ELF-1 (cell line): Measurements from ENCODE around the gene RARRES2.
"Not testable (repeated sequence)": the region's sequence is repeated elsewhere in the genome, so short reads cannot be mapped to it uniquely, and the experiment has no call there.

Experiments used
- DNase-seq: peaks from one replicate; pipeline ENCODE4 v3.0.0-alpha.2; 2016; ENCODE audit warnings: low read depth, low spot score

Gene RARRES2

DNA sequence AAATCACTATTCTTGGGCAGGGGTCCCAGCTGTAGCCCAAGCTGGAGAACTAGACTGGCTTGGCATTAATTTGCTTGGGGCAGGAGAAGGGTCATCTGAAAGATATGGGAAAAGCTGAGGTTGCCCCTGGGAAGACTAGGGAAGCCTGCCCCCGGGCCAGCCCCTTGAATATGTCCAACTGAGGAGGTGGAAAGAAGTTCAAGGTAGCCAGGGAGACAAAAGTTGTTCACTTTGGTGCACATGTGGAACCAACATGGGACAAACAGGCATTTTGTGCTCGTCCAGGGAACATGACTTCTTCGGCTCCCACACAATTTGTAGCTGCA lies 19.7 kb downstream of the RARRES2 start:
- no peak for DNase-seq

DNA sequence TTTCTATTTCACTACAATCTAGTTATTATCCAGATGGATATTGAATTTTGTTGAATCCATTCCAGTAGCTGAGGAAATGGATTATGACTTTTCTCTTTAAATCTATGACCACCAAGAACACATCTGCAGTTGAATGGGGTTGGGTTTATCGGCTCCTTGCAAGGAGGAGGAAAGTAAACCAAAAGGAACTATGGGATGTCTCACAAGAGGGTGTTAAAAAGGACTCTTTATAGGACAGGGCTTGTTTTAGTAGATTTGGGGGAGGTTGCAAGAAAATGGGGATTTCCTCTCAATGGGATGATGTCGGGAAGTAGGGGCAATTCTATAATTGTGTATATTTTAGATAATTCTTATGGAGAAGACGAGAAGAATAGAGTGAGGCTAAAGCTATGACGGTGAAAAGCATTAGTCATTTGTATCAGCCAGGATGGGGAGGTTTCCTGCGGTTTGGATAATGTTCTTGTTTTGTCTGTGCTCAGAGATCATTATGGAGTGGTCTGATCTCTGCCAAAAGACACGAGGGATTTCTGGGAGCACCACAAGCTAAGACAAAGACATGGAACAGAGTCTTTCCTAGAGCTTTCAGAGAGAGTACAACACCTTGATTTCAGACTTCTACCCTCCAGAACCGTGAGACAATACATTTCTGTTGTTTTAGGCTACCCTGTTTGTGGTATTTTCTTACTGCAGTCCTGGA lies 23.5 kb downstream of the RARRES2 start:
- no peak for DNase-seq

DNA sequence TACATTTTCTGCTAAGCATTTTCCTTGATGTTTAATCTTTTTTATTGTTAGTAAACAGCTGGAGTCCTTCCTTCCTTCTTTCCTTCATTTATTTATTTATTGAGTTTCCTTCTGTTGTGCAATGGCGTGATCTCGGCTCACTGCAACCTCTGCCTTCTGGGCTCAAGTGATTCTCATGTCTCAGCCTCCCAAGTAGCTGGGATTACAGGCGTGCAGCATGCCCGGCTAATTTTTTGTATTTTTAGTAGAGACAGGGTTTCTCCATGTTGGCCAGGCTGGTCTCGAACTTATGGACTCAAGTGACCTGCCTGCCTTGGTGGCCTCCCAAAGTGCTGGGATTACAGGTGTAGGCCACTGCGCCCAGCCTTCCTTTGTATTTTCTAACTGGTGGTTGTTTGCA lies 24.4 kb downstream of the RARRES2 start:
- DNase-seq = not testable (repeated sequence)

DNA sequence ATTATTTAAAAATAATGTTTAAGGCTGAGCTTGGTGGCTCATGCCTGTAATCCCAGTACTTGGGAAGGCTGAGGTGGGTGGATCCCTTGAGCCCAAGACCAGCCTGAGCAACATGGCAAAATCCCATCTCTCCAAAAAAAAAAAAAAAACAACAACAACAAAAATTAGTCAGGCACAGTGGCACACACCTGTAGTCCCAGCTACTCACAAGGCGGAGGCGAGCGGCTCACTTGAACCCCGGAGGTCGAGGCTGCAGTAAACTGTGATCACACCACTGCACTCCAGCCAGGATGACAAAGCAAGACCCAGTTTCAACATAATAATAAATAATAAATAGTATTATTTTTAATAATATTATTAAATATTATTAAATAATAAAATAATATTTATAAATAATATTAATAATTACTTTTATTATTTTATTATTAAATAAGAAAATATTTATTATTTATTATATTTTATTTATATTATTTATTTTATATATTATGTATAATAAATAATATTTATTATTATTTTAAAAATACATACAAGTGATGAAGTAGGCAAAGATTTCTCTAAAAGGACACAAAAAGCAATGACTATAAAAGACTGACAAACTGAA lies 26.7 kb downstream of the RARRES2 start:
- DNase-seq = no peak

GRCh38 chr7:150313870-150314269 lies 27.6 kb downstream of the RARRES2 start:
- no peak for DNase-seq

DNA sequence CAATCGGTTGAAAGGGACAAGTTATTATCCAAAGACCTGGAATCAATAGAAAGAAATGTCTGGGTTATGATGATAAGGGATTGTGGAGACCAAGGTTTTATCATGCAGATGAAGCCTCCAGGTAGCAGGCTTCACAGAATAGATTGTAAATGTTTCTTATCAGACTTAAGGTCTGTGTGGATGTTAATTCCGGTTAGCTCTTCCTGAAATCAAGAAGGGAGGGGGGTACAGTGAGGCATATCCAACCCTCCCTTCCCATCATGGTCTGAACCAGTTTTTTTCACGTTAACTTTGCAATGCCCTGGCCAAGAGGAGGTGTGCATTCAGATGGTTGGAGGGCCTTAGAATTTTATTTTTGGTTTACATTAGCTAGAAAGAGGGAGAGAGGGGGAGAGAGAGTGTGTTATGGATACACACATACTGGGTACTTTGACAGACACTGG lies 28.0 kb downstream of the RARRES2 start:
- DNase-seq = no peak

DNA sequence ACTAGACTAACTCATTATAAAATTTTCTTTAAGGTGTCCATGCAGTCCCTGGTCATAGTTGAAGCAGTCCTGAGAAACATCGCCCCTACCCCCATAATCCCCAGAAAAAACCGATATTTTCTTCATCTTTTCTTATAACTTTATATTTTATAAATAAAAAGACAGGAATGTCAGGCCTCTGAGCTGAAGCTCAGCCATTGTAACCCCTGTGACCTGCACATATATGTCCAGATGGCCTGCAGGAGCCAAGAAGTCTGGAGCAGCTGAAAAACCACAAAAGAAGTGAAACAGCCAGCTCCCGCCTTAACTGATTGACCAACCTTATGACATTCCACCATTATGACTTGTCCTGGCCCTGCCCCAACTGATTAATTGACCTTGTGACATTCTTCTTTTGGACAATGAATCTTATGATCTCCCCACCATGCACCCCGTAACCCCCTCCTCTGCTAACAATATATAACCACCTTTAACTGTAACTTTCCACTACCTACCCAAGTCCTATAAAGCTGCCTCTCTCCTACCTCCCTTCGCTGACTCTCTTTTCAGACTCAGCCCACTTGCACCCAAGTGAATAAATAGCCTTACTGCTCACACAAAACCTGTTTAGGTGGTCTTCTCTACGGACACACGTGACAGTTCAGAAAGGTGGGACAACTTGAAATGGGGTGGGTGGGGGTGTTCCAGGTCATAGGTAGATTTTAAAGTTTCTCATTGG lies 28.6 kb downstream of the RARRES2 start:
- not testable (repeated sequence) for DNase-seq

- no peak for DNase-seq
Measured at GRCh38 chr7:150311711-150312110, 29.7 kb downstream of the RARRES2 start.

GRCh38 chr7:150311146-150311545 lies 30.3 kb downstream of the RARRES2 start:
- DNase-seq = no peak

DNA sequence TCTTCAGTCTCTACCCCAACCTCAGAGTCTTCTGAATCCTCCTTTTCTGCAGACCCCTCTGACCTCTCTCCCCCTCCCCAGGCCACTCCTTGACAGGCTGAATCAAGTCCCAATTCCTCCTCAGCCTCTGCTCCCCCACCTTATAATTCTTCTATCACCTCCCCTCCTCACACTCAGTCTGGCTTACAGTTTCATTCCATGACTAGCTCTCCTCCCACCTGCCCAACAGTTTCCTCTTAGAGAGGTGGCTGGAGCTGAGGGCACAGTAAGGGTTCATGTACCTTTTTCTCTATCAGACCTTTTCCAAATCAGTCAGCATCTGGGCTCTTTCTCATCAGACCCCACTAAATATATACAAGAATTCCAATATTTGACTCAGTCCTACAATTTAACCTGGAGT lies 32.9 kb downstream of the RARRES2 start:
- DNase-seq = no peak

DNA sequence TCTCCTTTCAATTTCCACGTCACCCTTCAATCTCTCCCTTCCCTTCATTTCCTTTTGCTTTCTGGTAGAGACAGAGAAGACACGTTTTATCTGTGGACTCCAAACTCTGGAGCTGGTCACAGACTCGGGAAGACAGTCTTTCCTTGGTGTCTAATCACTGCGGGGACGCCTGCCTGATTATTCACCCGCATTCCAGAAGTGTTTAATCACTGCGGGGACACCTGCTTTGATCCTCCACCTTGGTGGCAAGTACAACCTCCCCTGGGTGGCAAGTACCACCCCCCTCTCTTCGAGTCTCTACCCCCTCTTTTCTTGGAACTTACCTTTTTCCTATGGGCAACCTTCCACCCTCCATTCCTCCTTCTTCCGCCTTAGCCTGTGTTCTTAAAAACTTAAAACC lies 33.5 kb downstream of the RARRES2 start:
- no peak for DNase-seq

GRCh38 chr7:150307129-150307528 lies 34.3 kb downstream of the RARRES2 start:
- no peak for DNase-seq

GRCh38 chr7:150306377-150306776 lies 35.1 kb downstream of the RARRES2 start:
- DNase-seq = not testable (repeated sequence)

DNA sequence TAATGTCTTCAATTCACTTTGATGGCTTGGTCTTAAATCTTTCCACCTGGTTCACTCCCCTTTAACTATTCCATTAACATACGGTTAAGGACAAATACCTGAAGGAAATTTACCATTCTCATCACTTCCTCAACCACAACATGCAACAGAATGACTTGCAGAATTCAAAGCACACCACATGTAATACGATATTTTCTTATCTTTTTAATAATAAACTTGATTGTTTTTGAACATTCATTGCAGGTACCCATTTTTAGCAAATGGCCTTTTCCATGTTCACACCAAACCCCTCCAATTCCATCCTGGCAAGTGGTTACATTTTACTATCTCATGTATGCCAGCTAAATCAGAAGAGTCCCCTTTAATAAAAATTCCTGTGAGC lies 35.5 kb downstream of the RARRES2 start:
- DNase-seq = not testable (repeated sequence)

DNA sequence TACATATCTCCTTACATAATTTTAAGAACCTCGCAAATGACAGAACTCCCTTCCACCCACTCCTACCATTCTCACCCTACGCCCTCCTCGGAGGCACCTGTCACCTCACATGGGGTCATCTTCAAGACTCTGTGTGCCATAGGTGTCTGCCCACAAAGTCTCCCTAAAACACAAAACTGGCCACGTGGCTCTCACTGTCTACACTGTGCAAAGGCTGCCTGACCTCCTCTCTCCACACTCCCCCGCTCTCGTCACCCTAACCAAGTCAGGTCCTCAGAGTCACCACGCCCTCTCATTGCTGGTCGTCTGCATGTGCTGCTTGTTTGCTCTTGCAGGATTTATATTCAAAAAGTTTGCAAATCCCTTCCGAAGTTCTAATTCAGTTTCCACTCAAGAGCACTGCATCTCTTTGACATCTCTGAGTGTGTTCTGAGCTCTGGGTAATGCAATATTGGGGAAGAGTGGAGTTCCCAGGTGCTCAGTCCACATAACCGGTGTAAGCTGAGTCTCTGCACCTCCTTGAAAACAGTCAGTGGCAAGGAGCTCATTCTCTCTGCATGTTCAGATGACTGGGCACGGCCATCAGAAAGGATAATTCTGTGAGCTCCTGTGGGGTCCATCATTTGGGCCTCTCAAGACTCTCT lies 36.0 kb downstream of the RARRES2 start:
- not testable (repeated sequence) for DNase-seq

- DNase-seq = not testable (repeated sequence)
Measured at GRCh38 chr7:150304499-150305258, 36.8 kb downstream of the RARRES2 start.

DNA sequence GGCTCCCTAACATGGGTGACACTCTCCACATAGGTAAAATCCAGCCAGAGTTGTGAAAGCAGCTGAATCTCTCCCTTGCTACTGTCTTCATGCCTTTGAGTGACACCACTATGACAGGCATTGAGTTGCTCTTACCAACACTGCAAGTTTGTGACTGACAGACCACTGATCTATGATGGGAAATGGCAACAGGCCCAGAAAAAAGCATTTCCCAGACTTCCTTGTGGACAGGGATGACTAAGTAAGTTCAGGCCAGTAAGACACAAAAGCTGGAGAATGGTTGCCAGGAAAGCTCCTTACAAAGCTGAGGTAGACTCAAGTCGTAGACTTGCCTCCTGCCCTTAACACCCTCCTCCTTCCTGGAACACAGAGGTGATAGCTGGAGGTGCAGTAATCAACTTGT lies 38.5 kb downstream of the RARRES2 start:
- not testable (repeated sequence) for DNase-seq

- not testable (repeated sequence) for DNase-seq
Measured at GRCh38 chr7:150297978-150298377, 43.5 kb downstream of the RARRES2 start.

DNA sequence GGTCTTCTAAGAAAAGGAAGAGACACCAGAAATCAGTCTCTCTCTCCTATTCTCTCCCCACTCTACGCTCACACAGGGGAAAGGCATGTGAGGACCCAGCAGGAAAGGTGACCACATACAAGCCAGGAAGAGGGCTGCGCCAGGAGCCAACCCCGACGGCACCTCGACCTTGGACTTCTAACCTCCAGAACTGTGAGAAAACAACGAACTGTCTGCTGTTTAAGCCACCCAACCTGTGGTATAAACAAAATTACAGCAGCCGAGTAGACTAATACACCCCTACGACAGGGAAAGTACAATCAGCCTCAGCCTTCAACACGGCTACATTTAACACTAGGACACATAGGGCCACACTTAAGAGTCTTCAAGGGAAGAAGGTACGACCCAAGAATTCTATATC lies 44.6 kb downstream of the RARRES2 start:
- not testable (repeated sequence) for DNase-seq

DNA sequence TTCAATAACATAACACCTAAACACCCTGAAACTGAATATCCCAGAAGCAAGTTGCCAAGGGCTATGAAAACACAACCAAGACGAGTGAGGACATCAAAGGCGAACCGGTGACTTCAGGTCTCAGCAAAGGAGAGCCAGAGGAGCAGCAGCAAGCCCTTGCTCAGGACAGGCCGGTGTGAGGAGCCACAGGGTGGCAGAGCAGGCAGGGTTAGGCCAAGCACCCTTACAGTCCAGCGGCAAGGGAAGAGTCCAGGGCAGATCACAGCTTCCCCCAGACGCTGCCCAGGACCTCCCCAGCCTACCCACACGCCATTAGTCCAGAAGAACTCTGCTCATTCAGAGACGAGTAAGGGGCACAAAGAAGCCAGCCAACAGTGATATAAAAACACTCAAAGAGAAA lies 45.8 kb downstream of the RARRES2 start:
- DNase-seq = not testable (repeated sequence)

DNA sequence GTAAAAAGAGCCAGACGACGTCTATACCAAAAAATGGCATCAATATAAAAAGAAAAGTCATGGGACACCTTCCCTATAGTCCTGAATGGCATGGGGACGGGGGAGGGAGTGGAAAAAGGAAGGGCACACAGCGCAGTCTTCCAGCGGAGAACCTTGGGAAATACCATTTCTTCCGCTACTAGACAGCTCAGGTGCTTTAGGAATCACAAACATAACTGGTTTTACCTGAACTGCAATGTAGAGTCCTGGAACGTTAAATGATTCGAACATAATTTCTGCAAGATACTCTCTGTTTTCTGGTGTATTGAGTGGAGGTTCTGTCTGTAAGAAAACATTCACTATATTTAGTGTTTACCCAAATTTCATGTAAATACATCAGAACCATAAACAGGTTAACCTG lies 46.4 kb downstream of the RARRES2 start:
- not testable (repeated sequence) for DNase-seq

GRCh38 chr7:150290317-150290716 lies 51.1 kb downstream of the RARRES2 start:
- not testable (repeated sequence) for DNase-seq
